Activated CD8-positive, alpha-beta memory T cell treated with anti-CD3 and anti-CD28 coated beads for 4 hours (primary cell): ENCODE measurements around the gene ARID3C.

Source experiments
- DNase-seq, 2 donors: peaks; one replicate each; pipeline ENCODE4 v3.0.0-alpha.2; 2020; ENCODE audit warnings: low read depth in 2 of 2

Gene ARID3C

GRCh38 chr9:34594177-34594576 is 34.7 kb downstream of the ARID3C start:
- DNase-seq = no peak

DNA sequence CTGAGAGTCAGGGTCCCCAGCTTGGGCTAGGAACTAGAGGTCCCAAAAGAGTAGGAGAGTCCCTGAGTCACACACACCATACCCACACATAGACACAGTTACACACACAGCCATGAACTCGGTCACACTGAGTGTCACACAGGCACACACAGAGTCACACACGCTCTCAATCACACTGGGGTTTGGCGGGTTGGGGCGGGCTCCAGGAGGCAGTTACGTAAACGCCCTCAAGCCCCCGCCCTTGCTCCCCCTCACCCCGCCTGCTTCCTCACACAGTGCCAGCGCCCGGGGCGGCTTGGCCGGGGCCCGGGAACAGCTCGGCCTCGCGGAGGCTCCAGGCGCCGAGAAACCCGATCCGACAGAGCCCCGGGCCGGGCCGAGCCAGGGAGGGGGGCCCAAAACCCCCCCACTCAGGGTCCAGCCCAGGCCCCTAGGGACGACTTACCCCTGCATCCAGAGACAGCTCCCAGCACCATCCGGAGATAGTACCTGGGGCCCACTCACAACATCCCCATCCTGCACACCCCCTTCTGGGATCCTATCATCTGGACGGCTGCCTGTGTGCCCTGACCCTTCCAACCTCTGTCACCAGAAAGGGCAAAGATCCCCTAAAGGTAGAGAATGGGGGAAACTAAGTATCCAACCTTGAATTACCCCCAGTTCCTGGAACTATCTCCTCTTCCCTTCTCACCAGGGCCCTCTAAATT is 35.8 kb downstream of the ARID3C start:
- DNase-seq = no peak

GRCh38 chr9:34591917-34592866 is 36.7 kb downstream of the ARID3C start:
- no peak for DNase-seq

DNA sequence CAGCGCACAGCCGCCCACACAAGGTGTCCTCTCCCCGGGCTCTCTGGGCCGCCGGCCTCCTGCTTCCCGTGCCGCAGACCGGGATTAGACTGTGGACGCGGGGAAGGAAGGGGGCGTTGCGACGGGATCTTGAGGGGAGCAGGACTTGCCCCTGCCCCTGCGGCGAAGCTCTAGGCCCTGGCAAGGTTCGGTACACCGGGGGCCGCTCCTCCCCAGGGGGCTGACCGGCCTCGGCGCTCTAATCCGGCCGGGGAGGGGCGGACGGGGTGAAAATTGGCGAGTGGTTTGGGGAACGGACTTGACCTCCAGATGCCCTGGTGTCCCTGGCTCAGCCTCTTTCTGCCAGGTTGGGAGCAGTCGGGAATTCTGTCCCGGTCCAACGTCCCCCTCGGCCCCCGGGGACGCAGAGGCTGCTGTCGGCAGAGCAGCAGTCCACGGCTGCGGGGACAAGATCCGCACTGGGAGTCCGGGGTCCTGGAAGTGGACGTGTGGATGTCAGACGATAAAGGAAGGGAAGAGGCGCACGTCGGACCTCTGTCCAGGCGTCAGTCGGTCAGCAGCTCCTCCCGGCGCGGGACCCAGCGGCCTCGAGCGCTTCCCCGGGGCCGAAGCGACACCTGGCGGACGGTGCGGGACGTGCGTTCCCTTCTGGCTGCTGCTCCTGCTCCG is 37.5 kb downstream of the ARID3C start:
- peak; percentile 51 to 54 for DNase-seq

- no peak for DNase-seq
Measured at GRCh38 chr9:34590381-34591247, 38.3 kb downstream of the ARID3C start.

DNA sequence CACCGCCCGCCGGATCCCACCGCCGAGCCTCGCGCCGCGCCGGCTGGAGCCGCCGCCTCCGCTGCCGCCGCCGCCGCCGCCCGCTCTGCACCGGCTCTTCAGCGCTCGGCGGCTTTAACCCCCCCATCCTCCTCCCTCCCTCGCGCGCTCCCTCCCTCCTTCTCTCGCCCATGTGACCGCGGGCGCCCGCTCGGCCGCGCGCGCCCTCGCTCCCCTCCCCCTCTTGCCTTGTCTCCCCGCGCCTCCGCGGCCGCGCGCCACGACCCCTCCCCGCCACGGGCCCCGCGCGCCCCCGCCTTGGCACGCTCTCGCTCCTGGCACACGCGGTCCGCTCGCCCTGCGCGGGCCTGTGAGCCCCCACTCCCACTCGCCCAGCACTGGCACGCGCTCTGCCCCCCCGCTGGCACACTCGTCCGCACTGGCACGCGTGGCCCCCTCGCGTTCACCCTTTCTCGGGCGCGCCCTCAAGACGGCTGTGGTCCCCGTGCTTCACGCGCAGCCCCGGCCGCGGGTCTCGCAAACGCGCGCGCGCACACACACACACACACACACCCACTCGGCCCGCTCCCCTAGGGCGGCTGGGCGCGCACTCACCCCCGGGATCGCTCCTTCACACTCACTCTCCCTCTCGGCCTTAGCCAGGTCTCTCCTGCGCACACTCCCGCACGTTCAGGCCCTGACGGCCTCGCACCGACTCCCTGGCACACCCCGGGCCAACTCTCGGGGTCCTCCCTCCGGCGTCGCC is 39.1 kb downstream of the ARID3C start, which contains the start of gene CNTFR:
Gene CNTFR (minus strand): TSS at position 89 of the 745 bp plus-strand sequence. CDS start 20,743 bp downstream, outside the sequence.
- no peak for DNase-seq

DNA sequence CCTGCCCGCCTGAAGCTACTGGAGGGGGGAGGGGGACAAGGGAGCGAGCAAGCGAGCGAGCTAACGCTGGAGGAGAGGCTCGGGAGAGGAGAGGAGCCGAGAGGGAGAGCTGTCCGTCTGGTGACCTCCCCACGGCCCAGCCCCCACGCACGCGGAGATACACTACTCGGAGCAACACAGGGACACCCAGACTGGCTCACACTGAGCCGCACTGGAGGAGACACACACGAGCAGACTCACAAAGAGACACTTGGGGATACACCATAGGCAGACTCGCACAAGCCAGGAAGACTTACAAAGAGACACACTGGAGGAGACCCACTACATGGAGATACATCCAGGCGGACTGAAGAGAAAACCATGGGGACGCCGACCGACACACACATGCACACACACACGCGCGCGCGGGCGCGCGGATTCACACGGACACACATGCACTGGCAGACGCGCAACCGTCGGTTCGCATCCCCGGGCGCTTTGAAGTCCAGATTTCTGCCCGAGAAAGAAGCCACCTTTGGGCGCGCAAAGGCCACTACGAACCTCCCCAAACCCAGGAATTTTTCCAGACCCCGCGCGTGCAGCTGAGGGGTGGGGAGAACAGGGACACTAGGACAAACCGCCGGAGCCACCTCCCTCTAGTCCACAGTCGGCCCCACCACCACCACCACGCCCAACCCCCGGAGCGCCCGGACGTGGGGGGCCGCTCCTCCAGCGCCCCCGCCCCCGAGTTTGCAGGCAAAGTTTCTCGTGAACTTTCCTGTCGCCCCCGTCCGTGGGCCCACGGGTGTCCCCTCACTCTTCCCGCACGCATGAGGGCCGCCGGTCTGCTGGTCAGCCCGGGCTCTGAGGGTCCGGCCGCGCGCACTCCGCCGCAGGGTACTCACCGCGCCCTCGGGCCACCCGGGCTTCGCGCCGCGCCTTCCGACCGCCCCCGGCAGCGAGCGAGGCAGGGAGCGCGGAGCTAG is 39.9 kb downstream of the ARID3C start:
- DNase-seq = no peak

- no peak for DNase-seq
Measured at GRCh38 chr9:34587271-34587670, 41.6 kb downstream of the ARID3C start.

- no peak for DNase-seq
Measured at GRCh38 chr9:34585946-34586669, 42.8 kb downstream of the ARID3C start.

DNA sequence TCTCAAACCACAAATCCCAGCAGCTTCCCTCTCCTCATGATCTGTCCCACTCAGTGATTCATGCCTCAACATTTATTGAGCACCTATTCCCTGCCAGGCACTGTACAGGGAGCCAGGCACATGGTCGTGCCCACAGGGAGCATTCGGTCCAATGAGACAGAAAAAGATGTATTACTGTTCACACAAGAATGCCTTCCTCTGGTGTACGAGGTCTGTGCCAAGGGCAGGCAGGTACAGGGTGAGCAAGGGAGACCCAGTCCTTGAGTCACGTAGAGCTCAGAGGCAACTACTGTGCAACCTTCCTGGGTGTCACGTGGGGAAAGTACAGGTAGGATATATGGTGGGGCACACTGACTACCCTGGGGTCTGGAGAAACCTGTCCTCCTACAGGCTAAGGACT is 43.9 kb downstream of the ARID3C start:
- no peak for DNase-seq

- DNase-seq = no peak
Measured at GRCh38 chr9:34582787-34583186, 46.1 kb downstream of the ARID3C start.

DNA sequence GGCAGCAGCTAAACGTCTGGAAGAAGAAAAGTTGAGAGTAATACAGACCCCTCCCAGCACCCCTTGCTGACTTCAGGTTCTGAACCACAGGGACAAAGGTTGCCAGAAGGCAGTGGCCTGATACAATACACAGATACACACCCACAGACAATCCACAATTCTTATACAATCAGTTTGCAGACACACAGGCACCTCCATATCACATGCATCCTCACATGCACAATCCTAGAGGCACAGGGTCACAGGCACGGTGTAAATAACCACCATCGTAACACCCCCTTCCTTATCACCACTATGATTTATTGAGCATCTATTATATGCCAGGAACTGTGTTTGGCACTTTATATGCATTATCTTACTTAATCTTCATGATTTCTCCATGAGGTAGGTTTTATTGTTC is 47.5 kb downstream of the ARID3C start:
- no peak for DNase-seq

- DNase-seq = no peak
Measured at GRCh38 chr9:34580358-34580757, 48.5 kb downstream of the ARID3C start.

DNA sequence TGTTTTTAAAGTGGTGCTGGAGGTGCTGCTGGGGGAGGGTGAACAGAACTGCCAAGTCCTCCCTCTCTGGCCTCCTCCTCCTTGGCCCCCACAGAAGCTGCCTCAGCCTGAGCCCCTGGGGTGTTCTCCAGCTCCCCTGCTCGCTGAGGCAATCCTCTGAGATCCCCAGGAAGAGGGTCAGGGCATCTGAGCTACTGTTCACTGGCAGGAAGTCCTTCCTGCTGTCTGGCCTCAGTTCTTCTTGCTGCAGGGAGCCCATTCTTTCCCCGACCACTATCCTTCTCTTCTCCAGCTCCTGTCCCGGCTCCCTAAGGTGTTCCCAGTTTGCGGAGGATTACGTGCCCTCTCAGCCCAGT is 49.1 kb downstream of the ARID3C start:
- DNase-seq = no peak

- no peak for DNase-seq
Measured at GRCh38 chr9:34579104-34579807, 49.6 kb downstream of the ARID3C start.

DNA sequence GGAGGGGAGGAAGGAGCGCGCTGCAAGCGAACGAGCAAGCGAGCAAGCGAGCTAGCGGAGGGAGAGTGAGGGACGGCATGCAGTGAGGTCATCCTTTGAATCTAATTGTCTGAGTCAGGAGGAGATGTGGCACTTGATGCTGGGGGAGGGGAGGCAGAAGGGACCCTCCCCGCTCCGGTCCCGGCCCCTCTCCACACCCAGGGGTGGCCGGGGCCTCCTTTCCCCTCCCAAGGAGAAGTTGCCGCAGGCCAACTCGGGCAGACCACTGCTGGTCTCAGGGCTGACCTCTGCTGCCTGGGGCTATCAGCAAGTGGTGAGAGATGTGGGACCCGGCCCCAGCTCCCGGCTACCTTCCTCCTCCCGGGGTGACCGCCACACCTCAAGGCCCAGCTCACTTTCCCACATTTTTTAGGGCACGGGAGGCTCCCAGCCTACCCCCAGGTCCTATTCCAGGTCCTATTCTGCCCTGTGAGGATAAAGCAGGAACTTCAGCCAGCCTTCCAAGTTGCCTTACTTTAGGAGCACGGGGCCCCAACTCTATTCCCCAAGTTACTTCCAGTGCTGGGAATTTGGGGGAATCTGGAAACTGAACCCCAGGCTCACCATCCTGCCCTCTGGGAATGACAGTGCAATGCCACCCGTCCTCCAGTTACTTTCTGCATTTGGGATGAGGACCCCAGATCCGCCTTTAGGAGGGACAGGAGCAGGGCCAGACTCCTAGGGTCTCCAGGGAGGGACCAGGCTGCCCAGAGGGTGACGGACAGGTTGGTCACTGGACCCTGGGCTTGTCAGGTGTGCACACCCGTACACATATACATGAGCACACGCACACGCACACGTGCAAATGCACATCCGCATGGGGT is 50.4 kb downstream of the ARID3C start:
- no peak for DNase-seq
